ENCODE measurements around the gene CIBAR2. TPM values are rescaled to one million over a fixed set of nuclear protein-coding genes. Genes with fewer than 3 reads are reported as not detected.

The CIBAR2 gene
- total RNA-seq, 1 donor from 2014 or later: not detected

DNA sequence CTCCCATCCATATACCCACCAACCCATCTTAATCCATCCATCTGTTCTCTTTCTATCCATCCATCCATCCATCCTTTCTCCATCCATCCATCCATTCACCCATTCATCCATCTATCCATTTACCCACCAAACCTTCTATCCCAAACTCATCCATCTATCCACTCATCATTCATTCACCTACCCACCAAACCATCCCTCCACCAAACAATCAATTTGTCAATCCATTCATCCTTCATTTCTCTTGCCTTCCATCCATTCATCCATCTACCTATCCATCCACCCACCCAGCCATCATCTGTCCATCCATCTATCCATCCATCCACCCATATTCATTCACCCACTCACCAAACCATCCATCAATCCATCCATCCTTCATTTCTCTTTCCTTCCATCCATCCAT lies 44.6 kb upstream of the CIBAR2 start:
- TF ChIP-seq, protein P1, sequence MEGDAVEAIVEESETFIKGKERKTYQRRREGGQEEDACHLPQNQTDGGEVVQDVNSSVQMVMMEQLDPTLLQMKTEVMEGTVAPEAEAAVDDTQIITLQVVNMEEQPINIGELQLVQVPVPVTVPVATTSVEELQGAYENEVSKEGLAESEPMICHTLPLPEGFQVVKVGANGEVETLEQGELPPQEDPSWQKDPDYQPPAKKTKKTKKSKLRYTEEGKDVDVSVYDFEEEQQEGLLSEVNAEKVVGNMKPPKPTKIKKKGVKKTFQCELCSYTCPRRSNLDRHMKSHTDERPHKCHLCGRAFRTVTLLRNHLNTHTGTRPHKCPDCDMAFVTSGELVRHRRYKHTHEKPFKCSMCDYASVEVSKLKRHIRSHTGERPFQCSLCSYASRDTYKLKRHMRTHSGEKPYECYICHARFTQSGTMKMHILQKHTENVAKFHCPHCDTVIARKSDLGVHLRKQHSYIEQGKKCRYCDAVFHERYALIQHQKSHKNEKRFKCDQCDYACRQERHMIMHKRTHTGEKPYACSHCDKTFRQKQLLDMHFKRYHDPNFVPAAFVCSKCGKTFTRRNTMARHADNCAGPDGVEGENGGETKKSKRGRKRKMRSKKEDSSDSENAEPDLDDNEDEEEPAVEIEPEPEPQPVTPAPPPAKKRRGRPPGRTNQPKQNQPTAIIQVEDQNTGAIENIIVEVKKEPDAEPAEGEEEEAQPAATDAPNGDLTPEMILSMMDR (IDR thresholded peaks at IDR 0.05; ENCODE audit: insufficient read depth, low read length, poor library complexity, severe bottlenecking): no peak
- peaks cover 11% of the 10 kb centered on the region for H3K27me3 ChIP-seq (ENCODE audit: control insufficient read depth, insufficient read depth, low read length)
- H3K4me3 ChIP-seq (ENCODE audit: low read depth, low read length): no peak overlapping the region
- no peak for DNase-seq (ENCODE audit: low read depth)
- no peaks in the 10 kb centered on the region for H3K36me3 ChIP-seq (ENCODE audit: control insufficient read depth, insufficient read depth, low read length)

DNA sequence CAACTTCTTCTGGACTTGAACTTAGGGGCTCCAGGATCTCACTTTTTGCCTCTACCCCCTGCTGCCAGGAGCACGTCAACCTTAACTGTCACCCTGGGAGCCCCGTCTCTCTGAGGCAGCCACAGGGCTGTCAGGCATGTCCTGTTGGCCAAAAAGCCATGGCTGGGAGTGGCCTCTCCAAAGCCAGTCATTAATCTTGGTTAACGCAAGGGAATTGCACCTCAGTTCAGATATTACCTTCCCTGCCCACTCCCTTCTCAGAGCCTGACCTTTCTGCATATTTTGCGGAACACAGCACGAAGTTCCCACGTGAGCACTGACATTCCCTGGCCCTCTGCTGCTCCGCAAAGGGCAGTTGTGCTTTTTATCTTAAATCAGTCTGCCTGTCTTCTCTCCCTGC lies 44.2 kb upstream of the CIBAR2 start:
- DNase-seq (ENCODE audit: low read depth): no peak
- TF ChIP-seq, protein P1 (IDR thresholded peaks at IDR 0.05; ENCODE audit: insufficient read depth, low read length, poor library complexity, severe bottlenecking): no peak
- Histone ChIP-seq H3K27me3 (ENCODE audit: control insufficient read depth, insufficient read depth, low read length) (peaks cover 11% of the 10 kb centered on the region), H3K36me3 (ENCODE audit: control insufficient read depth, insufficient read depth, low read length) (no peaks in the 10 kb centered on the region), H3K4me3 (ENCODE audit: low read depth, low read length) (no peak overlapping the region)

DNA sequence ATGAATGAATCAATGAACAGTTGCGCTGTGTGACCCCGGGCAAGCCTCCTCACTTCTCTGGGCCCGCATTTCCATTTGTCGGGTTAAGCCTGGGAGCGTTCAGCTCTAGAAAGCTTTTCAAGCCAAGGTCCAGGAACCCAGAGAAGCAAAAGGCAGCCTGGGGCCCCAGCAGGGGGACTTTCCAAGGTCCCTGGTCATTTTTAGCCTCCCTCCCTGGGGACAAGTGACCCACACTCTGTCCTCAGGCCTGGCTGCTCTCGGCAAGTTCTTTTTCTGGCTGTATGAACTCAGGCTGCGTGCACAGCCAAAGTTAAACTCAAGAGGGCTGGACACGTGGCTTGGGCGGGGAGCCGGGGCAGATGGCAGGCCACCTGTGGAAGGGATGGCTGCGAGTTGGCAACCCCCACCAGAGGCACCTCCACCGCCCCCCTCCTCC lies 41.4 kb upstream of the CIBAR2 start:
- no peak overlapping the region for H3K4me3 ChIP-seq (ENCODE audit: low read depth, low read length)
- H3K27me3 ChIP-seq (ENCODE audit: control insufficient read depth, insufficient read depth, low read length): peaks cover 9% of the 10 kb centered on the region
- H3K36me3 ChIP-seq (ENCODE audit: control insufficient read depth, insufficient read depth, low read length): no peaks in the 10 kb centered on the region
- TF ChIP-seq, protein P1 (IDR thresholded peaks at IDR 0.05; ENCODE audit: insufficient read depth, low read length, poor library complexity, severe bottlenecking): no peak
- DNase-seq (ENCODE audit: low read depth): no peak

DNA sequence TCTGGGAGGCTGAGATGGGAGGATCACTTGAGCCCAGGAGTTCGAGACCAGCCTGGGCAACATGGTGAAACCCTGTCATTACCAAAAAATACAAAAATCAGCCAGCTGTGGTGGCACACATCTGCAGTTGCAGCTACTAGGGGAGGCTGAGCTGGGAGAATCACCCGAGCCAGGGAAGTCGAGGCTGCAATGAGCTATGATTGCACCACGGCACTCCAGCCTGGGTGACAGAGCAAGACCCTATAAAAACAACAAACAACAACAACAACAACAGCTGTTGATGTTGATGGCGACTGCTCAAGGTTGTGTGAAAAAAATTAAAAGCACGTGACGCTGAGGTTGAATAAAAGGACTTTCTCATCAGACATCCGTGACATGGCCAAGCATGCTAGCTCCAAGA lies 40.8 kb upstream of the CIBAR2 start:
- TF ChIP-seq, protein P1 (IDR thresholded peaks at IDR 0.05; ENCODE audit: insufficient read depth, low read length, poor library complexity, severe bottlenecking): no peak
- no peaks in the 10 kb centered on the region for H3K36me3 ChIP-seq (ENCODE audit: control insufficient read depth, insufficient read depth, low read length)
- no peak for DNase-seq (ENCODE audit: low read depth)
- peaks cover 4% of the 10 kb centered on the region for H3K27me3 ChIP-seq (ENCODE audit: control insufficient read depth, insufficient read depth, low read length)
- no peak overlapping the region for H3K4me3 ChIP-seq (ENCODE audit: low read depth, low read length)

DNA sequence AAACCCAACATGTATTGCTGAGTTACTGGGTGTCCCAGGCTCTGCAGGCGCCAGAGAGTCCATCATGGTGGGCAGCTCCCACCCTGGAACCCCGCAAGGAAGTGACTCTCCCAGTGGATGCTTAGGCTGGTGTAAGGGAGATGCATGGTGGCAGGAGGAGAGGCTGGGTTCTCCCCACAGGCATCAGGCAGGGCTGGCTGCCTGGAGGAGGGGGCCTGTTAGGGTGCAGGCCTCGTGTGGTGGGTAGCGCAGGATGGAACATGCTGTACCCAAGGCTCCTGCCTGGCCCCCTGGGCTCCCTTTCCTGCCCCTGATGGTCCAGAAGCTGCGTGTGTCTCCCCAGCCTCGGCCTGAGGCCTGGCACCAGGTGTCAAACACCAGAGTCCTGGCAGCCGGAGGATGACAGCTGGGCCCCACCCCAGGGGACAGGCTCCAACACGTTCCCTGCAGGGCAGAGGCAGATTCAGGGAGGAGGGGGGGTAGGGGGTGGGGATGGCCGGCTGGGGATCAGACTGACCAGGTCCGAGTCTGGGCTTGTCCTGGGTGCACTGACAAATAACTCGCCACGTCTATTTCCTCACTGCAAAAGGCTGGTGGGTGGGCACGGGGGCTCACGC lies 40.2 kb upstream of the CIBAR2 start:
- TF ChIP-seq, protein P1 (IDR thresholded peaks at IDR 0.05; ENCODE audit: insufficient read depth, low read length, poor library complexity, severe bottlenecking): no peak
- H3K4me3 ChIP-seq (ENCODE audit: low read depth, low read length): no peak overlapping the region
- H3K27me3 ChIP-seq (ENCODE audit: control insufficient read depth, insufficient read depth, low read length): no peaks in the 10 kb centered on the region
- DNase-seq (ENCODE audit: low read depth): no peak
- no peaks in the 10 kb centered on the region for H3K36me3 ChIP-seq (ENCODE audit: control insufficient read depth, insufficient read depth, low read length)
